ENCODE measurements around the gene ADAMTSL1.

DNA sequence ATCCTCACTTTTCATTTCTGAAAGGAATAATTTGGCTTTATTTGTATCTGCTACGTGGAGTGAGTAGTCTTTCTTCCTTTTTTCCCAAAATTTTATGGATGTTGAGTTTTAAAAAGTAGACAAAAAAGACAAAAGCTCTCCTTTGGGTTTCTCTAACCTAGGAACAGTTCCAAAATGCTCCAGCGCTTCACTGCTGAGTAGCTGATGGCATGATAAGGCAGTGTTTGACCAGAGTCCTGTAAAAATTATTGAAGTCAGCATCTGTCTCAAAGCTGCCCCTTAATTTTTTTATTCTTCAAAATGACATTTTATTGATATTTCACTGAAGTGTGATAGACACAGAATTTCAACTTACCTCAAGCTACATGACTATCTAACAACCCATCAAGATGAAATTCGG, 219.0 kb downstream of the ADAMTSL1 start:
- TF ChIP-seq TCF7L2 (IDR thresholded peaks at IDR 0.05; ENCODE audit: low read depth, low read length) (no peak), POLR2AphosphoS5 (IDR thresholded peaks at IDR 0.05; ENCODE audit: low read depth, low read length) (no peak)
- TF ChIP-seq, protein P1, sequence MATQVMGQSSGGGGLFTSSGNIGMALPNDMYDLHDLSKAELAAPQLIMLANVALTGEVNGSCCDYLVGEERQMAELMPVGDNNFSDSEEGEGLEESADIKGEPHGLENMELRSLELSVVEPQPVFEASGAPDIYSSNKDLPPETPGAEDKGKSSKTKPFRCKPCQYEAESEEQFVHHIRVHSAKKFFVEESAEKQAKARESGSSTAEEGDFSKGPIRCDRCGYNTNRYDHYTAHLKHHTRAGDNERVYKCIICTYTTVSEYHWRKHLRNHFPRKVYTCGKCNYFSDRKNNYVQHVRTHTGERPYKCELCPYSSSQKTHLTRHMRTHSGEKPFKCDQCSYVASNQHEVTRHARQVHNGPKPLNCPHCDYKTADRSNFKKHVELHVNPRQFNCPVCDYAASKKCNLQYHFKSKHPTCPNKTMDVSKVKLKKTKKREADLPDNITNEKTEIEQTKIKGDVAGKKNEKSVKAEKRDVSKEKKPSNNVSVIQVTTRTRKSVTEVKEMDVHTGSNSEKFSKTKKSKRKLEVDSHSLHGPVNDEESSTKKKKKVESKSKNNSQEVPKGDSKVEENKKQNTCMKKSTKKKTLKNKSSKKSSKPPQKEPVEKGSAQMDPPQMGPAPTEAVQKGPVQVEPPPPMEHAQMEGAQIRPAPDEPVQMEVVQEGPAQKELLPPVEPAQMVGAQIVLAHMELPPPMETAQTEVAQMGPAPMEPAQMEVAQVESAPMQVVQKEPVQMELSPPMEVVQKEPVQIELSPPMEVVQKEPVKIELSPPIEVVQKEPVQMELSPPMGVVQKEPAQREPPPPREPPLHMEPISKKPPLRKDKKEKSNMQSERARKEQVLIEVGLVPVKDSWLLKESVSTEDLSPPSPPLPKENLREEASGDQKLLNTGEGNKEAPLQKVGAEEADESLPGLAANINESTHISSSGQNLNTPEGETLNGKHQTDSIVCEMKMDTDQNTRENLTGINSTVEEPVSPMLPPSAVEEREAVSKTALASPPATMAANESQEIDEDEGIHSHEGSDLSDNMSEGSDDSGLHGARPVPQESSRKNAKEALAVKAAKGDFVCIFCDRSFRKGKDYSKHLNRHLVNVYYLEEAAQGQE (IDR thresholded peaks at IDR 0.05; ENCODE audit: insufficient read depth in 1 of 2, low read depth in 2 of 2, low read length in 1 of 2) = no peak
- TF ChIP-seq, protein P2, sequence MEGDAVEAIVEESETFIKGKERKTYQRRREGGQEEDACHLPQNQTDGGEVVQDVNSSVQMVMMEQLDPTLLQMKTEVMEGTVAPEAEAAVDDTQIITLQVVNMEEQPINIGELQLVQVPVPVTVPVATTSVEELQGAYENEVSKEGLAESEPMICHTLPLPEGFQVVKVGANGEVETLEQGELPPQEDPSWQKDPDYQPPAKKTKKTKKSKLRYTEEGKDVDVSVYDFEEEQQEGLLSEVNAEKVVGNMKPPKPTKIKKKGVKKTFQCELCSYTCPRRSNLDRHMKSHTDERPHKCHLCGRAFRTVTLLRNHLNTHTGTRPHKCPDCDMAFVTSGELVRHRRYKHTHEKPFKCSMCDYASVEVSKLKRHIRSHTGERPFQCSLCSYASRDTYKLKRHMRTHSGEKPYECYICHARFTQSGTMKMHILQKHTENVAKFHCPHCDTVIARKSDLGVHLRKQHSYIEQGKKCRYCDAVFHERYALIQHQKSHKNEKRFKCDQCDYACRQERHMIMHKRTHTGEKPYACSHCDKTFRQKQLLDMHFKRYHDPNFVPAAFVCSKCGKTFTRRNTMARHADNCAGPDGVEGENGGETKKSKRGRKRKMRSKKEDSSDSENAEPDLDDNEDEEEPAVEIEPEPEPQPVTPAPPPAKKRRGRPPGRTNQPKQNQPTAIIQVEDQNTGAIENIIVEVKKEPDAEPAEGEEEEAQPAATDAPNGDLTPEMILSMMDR (IDR thresholded peaks at IDR 0.05) = no peak

Data from Panc1 (cell line).